GM19035 (cell line): ENCODE results near the gene VTI1B.

Experiments used
- ATAC-seq: cut with Tn5 transposase; IDR thresholded peaks from one replicate; pipeline ENCODE4 v1.9.1; 2021; ENCODE audit not compliant: unreplicated experiment

Gene VTI1B

DNA sequence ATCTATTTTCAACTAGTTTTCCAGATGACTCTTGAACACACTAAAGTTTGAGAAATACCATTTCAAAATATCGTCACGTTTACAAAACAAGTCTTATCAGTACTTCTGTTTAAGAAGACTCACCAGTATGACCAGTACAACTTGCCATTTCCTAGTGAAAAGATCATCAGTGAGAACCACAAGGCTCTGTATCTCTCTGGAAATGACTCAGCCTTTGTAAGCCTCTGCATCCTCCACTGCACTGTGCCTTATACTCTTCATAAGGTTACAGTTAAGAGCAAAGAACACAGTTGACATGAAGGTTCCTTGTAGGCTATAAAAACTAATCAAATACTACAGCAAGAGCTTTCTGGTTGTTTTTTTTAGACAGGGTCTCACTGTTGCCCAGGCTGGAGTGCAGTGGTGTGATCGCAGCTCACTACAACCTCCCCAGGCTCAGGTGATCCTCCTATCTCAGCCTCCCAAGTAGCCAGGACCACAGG lies 5.7 kb upstream of the VTI1B start:
- ATAC-seq, result peak; percentile 96

DNA sequence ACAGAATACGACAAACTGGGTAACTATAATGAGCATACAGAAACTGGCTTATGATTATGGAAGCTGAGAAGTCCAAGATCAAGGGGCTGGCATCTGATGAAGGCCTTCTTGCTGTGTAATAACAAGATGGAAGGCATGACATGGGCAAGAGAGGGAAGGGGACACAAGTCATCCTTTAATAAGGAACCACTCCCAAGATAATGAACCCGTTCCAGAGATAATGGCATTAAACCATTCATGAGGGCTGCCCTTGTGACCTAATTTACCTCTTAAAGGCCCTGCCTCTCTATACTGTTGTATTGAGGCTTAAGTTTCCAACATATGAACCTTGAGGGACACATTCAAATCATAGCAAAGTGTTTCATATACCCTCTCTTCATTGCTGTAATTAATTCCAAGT lies 4.6 kb upstream of the VTI1B start:
- no peak for ATAC-seq

DNA sequence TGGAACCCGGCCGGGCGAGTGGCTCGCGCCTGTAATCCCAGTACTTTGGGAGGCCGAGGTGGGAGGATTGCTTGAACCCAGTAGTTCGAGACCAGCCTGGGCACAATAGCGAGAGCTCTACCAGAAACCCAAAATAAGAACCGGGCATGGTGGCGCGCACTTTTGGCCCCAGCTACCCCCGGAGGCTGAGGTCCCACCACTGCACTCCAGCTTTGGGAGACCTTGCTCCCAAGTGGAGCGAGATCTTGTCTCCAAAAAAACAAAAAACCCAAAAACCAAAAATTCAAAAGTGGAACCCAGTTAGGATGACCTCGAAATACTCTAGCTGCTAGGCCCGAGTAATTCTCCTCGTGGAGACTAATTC lies 769 bp upstream of the VTI1B start:
- ATAC-seq, result no peak

DNA sequence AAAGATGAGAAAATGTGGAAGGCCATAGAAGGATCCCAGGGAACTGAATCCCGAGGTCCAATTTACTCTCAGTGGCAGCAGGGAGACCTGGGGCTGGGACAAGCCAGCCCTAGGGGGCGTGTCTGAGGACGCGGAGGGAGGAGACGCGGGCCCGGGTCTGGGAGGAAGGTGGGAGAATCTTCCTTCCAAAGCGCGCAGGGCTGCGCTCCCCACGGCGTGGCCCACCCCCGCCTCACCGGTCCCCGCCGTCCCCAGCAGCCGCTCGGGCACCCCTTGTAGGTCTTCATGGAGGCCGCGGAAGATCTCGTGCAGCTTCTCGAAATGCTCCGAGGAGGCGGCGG lies 323 bp downstream of the VTI1B start:
- ATAC-seq, result peak; percentile 43

DNA sequence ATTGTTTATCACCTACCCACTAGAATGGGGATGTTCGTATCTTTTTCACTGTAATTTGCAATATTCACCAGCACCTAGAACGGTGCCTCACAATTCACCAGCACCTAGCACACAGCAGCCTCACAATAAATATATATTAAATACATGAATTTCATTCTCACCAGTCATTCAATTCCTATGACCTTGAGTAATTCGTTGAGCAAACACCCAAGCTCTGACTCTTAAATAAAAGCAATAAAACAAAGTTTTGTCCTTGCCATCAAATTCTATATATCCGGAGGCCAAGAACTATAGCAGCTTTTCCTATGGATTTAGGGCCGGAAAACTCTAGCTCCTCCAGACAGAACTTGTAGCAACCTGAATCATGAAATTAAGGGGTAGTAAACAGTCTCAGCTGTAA lies 981 bp downstream of the VTI1B start:
- no peak for ATAC-seq

DNA sequence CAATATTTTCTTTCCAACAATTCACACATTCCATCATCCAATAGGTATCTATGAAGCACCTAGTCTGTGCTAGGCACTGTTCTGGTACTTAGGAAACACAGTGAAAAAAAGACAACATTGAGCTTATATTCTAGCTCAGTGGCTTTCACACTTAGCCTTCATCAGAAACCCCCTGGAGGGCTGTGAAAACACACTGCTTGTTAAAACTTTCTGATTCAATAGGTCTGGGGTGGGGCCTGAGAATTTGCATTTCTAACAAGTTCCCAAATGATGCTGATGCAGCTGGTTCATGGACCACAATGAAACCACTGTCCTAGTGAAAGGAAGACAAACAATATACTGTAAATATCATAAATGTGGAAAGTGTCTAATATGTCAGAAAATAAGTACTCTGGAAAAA lies 5.9 kb downstream of the VTI1B start:
- ATAC-seq, result no peak

DNA sequence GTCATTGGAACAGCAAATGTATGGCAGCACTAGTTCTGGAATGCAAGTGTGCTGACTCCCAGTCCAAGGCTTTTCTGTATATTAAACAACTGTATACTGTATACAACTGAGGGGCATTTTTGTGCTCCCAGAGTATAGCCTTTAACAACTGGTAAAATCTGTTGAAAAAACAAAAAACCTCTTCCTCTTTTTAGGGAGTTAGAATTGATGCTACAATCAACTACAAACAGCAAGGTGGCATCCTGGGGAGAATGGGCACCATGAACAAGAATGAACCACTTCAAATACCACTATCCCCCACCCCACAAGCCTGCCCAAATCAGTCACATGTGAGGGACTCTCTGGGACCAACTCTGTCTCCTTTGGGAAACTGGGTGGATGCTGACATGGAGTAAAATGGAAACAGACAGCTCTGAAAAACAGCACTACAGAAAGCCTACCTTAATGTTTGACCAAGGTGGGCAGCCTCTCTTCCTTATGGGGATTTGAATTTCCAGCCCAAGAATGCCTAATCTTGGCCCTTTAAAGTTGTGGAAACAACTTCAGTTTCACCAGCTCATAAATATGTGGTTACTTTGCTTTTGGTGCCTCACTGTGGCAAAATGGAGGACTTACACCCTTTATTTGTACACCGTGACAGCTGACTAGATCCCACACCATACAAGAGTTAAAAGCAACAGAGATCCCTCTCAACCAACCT lies 7.5 kb downstream of the VTI1B start:
- peak; percentile 65 for ATAC-seq

DNA sequence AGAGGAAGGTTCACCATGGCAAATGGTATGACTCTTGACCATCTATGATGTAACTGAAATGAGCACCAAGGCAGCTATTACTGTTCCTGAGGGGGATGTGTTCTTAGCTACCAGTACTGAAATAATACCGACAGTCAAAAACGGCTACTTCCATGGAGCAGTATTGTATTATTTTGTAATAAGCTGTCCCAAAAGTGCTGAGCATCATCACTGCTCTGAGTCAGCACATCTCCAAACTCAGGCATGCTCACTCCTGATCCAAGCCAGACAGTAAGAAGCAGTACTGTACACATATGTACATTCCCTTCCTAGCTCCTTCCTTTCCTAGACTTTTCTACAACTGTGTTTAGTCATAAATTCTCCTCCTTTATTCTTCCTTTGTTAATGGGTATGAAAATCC lies 8.6 kb downstream of the VTI1B start:
- ATAC-seq, result no peak

DNA sequence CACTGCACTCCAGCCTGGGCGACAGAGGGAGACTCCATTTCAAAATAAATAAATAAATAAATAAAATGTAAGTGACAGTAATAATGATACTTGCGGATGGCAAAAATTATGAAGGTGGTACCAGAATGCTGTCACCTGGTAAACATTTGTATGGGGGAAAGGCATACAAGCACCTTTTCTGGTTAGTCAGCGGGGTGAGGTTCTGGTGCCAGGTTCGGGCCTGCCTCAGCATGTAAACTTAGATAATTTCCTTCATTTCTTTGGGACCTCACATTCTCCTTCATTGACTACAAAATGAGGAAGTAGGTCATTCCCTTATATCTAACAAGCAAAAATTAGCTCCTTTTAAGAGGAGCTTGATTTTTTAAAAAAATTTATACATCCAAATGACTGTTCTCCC lies 10.8 kb downstream of the VTI1B start:
- ATAC-seq, result no peak

DNA sequence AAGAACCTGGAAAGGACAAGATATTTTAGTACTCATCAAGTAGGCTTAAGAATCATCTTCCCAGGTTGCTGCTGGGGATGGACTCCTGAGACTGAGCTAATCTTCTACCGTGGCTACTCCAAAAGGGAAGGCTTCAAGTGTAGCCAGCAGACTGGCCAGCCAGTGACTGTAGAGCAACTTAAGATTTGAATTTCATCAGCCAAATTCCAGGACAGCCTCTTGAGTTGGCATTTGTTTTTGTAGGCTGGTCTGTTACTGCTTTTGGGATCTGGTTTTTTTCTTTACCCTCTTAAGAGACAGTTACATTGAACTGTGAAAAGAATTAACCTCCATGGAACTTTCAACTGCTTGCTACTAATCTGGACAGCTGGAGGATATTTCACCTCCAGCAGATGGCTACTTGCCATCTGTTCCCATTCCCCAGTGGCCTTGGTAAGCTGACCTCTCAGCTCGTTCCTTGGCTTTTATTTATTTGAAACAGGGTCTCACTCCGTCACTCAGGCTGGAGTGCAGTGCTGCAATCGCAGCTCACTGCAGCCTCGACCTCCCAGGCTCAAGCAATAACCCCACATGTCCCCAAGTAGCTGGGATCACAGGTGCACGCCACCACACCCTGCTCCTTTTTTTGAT lies 20.7 kb downstream of the VTI1B start:
- no peak for ATAC-seq

DNA sequence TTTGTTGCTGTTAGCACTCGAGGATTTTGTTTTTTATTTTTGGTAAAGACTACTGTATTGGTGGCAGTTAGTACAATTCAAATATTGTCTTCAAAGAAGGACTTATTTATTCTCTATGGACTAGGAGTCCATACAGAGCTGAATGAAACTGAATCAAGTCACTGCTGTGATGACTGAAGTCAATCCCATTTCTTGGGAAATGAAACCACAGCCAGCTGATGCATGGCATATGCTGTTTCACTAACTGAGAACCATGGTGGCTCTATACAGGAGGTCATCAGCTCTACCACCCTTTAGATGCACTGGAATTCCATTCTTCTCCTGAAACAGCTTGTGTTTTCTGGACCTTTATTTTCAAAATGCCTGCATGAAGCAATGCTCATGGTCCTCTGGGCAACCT lies 22.2 kb downstream of the VTI1B start:
- ATAC-seq, result no peak

DNA sequence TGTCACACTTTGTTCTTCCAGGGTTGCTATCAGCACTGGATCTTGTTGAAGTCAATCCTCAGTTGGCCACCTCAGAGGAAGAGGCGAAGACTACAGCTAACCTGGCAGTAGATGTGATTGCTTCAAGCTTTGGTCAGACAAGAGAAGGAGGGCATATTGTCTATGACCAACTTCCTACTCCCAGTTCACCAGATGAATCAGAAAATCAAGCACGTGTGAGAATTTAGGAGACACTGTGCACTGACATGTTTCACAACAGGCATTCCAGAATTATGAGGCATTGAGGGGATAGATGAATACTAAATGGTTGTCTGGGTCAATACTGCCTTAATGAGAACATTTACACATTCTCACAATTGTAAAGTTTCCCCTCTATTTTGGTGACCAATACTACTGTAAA lies 23.7 kb downstream of the VTI1B start:
- ATAC-seq, result no peak

DNA sequence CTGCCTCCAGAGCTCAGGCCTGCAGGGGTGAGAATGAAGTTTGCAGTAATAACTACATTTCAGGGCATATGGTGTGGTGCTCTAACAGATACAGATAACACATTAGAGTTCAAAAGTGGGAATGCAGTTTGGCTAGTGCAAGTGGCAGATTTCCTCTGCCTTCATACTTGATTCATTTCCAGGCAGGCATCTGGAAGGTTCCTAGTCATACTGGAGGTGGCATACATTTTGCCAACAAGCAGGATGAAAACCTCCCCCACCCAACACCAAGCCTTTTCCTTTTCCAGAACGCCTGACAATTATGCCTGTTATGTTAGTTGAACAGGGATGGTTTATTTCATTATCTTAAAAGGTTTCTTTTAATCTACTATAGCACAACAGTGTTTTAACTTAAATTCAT lies 24.3 kb downstream of the VTI1B start:
- no peak for ATAC-seq

DNA sequence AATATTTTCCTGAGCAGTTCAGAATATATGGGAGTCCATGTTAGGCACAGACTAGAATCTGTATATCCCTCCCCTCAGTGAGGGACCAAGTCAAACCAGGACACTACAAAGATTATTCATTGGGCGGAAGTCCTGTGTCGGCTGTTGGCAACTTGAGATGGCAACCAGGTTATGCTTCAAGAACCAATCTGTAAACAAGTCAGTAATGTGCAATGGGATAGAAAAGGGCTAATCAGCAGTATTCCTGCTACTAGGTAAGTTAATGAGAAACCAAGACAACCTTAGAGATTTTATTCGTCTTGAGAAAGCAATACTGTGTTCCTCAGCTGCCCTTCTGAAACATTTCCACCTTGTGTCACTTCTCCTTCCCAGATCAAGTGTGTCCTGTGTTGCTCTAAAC lies 28.3 kb downstream of the VTI1B start:
- no peak for ATAC-seq

DNA sequence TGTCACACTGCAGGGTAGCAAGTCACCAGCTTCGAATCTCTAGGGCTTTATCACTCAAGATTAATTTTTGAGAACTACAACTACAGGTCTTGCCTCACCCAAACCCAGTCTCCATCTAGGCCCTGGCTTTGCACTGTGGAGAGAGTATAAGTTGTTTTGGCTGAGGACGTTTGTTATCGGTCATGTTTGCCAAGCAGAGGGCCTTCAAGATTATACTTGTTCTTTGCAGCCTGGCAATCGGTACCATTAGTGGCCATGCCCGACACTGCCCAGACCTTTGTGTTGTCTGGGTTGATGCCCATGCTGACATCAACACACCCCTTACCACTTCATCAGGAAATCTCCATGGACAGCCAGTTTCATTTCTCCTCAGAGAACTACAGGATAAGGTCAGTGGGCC lies 29.0 kb downstream of the VTI1B start:
- no peak for ATAC-seq

DNA sequence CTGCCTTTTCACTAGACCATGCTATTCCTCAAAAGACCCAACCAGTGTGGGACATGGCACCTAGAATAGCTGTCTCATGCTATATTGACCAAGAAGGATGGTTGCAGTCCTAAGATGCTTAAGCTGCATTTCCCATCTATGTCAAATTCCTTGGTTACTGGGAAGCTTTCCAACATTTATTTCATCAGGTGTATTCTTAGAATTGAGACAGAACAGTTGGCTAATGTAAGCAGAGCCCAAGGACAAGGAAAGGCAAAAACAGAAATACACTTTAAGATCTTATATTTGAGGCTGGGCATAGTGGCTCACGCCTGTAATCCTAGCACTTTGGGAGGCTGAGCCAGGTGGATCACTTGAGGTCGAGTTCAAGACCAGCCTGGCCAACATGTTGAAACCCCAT lies 30.0 kb downstream of the VTI1B start:
- ATAC-seq, result no peak

DNA sequence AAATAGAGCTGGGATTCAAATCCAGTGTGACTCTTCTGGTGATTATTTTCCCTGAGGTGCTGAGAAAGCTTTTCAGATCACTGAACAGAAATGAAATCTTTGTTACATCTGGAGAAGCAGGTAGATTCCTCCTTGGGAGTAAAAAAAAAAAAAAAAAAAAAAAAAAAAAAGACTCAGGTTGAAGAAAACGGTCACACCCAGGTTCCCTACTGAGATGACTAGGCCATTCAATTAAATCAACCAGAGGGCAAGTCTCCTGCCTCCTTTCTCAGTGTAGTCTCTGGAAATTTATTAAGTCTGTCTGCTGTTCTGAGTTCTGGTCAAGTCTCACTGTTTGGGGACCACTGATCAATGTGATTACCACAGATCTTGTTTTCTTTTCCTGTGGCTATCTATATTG lies 30.7 kb downstream of the VTI1B start:
- ATAC-seq, result no peak

DNA sequence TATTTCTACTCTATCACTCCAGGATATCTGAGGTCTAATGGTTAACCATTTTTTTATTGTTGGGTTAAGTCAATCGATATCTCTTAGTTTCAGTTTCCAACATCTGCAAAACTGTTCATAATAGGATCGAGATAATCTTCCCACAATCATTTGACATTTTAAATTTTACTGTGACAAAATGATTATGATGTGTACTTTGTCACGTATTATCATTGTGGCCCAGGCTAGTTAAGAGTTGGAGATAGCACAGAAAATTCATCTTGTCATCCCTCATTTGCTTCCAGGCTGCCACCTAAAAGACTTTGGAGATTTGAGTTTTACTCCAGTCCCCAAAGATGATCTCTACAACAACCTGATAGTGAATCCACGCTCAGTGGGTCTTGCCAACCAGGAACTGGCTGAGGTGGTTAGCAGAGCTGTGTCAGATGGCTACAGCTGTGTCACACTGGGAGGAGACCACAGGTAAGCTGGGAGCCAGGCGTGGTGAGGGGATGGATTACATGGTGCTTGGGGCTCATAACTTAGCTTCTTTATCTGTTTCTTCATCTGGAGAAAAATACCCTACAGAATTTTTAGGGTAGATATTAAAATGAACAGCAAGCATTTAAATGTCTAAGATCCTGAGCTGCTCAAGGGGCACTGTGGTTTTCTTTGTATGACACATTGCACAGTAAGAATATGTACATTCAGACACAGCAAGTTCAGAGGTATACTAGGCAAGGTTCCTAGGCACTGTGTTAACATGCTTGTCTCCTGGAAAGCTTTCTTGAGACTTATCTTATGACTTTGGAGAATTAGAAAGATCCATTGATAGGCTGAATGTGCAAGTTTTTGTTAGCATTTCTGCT lies 32.3 kb downstream of the VTI1B start:
- ATAC-seq, result no peak

DNA sequence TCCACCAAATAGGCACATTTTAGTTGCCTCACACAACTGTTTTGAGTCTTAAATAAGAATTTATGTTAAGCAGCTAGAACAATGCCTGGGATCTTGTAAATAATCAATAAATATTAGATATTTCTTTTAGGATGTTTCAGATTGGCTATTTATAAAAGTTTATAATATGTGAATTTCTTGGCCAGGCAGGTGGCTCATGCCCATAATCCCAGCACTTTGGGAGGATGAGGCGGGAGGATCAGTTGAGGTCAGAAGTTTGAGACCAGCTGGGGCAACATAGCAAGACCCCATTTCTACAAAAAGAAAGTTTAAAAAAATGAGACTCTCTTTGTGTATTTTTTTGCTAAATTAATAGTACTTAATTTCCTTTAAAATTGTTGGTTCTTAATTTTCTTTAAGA lies 33.0 kb downstream of the VTI1B start:
- no peak for ATAC-seq

DNA sequence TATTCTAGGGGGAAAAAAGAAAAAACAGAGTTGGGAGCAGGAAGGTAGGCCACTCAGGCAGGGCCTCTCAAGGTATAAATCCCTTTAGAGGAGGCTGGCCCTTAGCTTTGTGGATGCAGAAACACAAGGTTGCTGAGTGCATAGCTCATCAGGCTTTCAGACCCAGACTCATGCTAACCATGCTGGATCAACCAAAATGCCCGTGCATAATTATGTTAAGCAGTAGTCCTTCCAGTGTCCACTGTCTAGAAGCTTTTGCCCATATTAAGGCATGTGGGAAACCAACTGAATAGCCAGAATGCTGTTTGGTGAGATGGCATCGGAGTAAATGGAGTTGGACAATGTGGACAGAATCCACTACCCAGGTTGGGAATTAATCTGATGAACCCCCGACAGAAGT lies 35.8 kb downstream of the VTI1B start:
- ATAC-seq, result no peak

DNA sequence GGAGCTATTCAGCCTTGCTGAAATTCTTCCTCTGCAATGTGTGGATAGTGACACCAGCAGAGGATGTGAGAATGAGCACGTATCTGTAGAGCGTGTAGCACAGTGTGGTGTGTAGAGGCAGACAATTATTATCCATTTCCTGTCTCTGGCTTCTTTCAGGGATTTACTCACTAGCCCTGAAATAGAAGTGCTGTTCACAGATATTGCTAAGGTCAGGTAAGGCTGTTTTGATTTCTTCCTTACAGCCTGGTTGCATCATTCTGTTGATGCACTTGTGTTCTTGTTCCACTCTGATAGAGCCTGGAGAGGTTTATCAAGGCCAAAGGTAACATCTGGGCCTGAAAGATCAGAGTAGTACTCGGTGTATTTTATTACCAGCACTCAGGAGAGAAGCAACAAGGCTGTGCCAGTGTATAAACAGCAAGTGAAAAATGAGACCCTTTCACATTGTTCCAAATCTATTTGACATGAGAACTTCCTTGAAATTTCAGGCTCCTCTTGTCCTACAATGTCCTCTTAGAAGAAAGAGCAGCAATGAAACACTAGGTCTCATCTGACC lies 38.0 kb downstream of the VTI1B start:
- ATAC-seq, result no peak
